OCI-LY3 (cell line): ENCODE results near the gene LMO7.

Experiments used
- H2AFZ ChIP-seq: fragments of 200-600, 300-600 bp; shearing (Covaris generic); 2 replicates; pipeline ENCODE4 v1.6.0; 2014; ENCODE audit warnings: antibody characterized with exemption, low read depth, low read length
- H3K27ac ChIP-seq: fragments of 200-600, 300-600 bp; sonication (generic); 2 replicates; pipeline ENCODE4 v1.5.1; 2014; ENCODE audit warnings: mild to moderate bottlenecking, low read length, moderate library complexity, mixed read lengths
- H3K27me3 ChIP-seq: fragments of 200-600, 300-600 bp; sonication (generic); 2 replicates; pipeline ENCODE4 v1.6.1; 2014; ENCODE audit warnings: low read depth, low read length, mixed read lengths
- H3K36me3 ChIP-seq: fragments of 200-600, 300-600 bp; sonication (generic); replicated peaks from 2 replicates; pipeline ENCODE3; 2014; ENCODE audit warnings: low read depth, low read length, mixed read lengths
- H3K4me1 ChIP-seq: fragments of 300-600, 200-600 bp; sonication (generic); 2 replicates; pipeline ENCODE4 v1.6.1; 2014; ENCODE audit warnings: low read length, mixed read lengths
- H3K4me2 ChIP-seq: fragments of 200-600, 300-600 bp; sonication (generic); 2 replicates; pipeline ENCODE4 v1.6.1; 2014; ENCODE audit warnings: low read length, mixed read lengths
- H3K4me3 ChIP-seq: fragments of 300-600, 200-600 bp; sonication (generic); 2 replicates; pipeline ENCODE4 v1.5.1; 2014; ENCODE audit warnings: antibody characterized with exemption, mild to moderate bottlenecking, low read length, moderate library complexity
- H3K79me2 ChIP-seq: fragments of 300-600, 200-600 bp; shearing (Covaris generic); 2 replicates; pipeline ENCODE4 v1.6.1; 2014; ENCODE audit warnings: mild to moderate bottlenecking, low read length, mixed read lengths
- H3K9ac ChIP-seq: fragments of 300-600, 200-600 bp; shearing (Covaris generic); 2 replicates; pipeline ENCODE4 v1.6.0; 2014; ENCODE audit warnings: mild to moderate bottlenecking, low read length, moderate library complexity
- H3K9me3 ChIP-seq: fragments of 200-600, 300-600 bp; shearing (Covaris generic); 2 replicates; pipeline ENCODE4 v1.6.1; 2014; ENCODE audit warnings: low read length, mixed read lengths; ENCODE audit not compliant: insufficient read depth
- H4K20me1 ChIP-seq: fragments of 200-600, 300-600 bp; sonication (generic); 2 replicates; pipeline ENCODE4 v1.6.1; 2016; ENCODE audit warnings: low read length, mixed read lengths; ENCODE audit not compliant: insufficient read depth
- EZH2phosphoT487 ChIP-seq: fragments of 200-600 bp; shearing (Covaris generic); IDR thresholded peaks from 2 replicates; pipeline ENCODE4 v1.6.1; 2018; ENCODE audit warnings: antibody characterized with exemption, mixed run types, low read depth
- TF ChIP-seq, protein P1 (sequence below): fragments of 200-600, 300-600 bp; sonication (generic); IDR thresholded peaks from 2 replicates; pipeline ENCODE4 v1.5.1; 2014; ENCODE audit warnings: antibody characterized with exemption, low read length, low read depth

The LMO7 gene

DNA sequence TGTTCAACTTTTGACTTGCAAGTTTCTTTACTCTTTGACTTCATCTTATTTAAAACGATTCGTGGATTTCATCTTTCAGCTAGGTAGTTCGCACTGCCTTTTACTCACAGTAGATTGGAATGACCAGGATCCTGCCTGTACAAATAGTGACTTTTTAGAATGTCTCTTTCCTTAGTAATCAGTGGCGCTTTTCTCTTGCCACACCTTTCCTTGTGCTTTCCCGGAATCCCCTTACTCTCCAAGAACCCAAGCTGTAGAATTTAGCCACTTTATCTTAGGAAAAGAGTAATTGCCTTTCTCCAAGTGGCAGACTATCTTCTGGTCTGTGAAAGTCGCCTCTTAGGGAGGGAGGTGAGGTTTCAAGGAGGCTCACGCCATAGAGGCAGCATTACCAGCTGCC is 123.4 kb downstream of the LMO7 start:
- Histone ChIP-seq H2AFZ (no peak overlapping the region), H3K9me3 (no peaks in the 10 kb centered on the region), H4K20me1 (no peaks in the 10 kb centered on the region), H3K4me2 (no peak overlapping the region), H3K27me3 (no peaks in the 10 kb centered on the region), H3K36me3 (no peaks in the 10 kb centered on the region), H3K4me1 (peaks cover 38% of the 10 kb centered on the region), H3K4me3 (no peak overlapping the region), H3K9ac (no peak overlapping the region), H3K79me2 (no peaks in the 10 kb centered on the region), H3K27ac (no peak overlapping the region)
- TF ChIP-seq, protein P1, sequence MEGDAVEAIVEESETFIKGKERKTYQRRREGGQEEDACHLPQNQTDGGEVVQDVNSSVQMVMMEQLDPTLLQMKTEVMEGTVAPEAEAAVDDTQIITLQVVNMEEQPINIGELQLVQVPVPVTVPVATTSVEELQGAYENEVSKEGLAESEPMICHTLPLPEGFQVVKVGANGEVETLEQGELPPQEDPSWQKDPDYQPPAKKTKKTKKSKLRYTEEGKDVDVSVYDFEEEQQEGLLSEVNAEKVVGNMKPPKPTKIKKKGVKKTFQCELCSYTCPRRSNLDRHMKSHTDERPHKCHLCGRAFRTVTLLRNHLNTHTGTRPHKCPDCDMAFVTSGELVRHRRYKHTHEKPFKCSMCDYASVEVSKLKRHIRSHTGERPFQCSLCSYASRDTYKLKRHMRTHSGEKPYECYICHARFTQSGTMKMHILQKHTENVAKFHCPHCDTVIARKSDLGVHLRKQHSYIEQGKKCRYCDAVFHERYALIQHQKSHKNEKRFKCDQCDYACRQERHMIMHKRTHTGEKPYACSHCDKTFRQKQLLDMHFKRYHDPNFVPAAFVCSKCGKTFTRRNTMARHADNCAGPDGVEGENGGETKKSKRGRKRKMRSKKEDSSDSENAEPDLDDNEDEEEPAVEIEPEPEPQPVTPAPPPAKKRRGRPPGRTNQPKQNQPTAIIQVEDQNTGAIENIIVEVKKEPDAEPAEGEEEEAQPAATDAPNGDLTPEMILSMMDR: no peak
- no peak for TF ChIP-seq EZH2phosphoT487

DNA sequence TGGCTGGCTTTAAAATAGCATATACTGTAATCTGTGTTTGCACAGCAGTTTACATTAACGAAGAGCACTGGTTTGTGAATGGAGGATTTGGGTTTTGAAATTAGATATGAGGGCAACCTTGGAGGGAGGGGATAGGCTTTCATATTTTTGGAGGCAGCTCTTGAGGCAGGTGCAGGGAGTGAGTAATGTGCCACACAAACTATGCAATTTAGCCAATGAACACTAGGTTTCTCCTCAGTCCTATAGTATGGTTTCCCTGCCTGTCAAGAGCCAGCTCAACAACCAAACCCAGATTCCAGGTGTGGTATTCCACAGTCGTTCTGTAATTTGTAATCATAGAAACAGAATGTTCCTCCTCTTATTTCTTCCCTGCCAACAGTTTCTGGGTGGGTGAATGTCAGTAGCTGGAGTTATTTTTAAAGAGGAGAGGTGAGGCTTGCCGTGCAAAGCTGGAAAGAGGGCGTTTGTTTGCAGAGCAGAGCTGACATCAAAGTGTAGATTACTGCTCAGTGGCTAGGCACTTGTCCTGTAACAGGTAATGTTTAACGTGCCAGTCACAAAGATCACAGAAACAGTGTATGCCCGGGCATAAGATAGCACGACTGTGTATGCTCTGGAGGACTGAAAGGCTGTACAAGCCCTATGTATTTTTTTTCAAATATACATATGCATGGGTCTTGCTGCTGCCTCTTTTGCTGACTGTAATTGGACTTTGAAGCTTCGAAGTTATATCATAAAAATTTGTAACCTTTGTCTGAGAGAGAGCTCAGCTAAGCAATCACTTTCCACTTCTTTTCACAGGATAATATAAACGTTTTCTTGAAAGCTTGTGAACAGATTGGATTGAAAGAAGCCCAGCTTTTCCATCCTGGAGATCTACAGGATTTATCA is 124.2 kb downstream of the LMO7 start:
- no peak overlapping the region for H3K27ac ChIP-seq
- H2AFZ ChIP-seq: peak overlapping the region; percentile 50; the same call in 1 of the 2 replicates
- H3K4me1 ChIP-seq: peaks cover 38% of the 10 kb centered on the region
- TF ChIP-seq, protein P1: no peak
- TF ChIP-seq EZH2phosphoT487: no peak
- H3K4me2 ChIP-seq: peak overlapping the region; percentile 82
- 0 out of 2 replicates have a peak overlapping the region, but pooled peaks have one; percentile 42 for H3K9ac ChIP-seq
- no peaks in the 10 kb centered on the region for H3K79me2 ChIP-seq
- no peaks in the 10 kb centered on the region for H3K9me3 ChIP-seq
- peak overlapping the region; percentile 20 for H3K4me3 ChIP-seq
- H3K27me3 ChIP-seq: no peaks in the 10 kb centered on the region
- H3K36me3 ChIP-seq: no peaks in the 10 kb centered on the region
- no peaks in the 10 kb centered on the region for H4K20me1 ChIP-seq

DNA sequence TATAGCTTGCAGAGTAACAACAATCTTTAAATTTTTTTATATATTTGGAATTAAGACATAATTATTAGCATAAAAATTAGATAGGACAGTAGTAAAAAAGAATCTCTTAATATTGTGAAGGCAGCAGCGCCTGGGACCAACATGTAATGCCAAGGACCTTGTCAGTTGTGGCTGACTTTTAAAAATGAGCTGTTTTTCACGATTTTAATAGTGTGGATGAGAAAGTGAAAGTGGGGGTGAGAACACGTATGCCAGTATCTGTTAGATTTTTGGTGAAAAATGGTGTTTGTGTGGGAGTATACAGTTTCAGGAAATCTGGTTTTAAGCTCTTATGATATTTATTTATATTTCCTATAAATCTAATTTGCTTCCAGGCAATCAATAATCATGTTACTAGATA is 125.2 kb downstream of the LMO7 start:
- peak overlapping the region; percentile 79; the same call in 1 of the 2 replicates for H3K27ac ChIP-seq
- TF ChIP-seq, protein P1: no peak
- no peak for TF ChIP-seq EZH2phosphoT487
- H3K4me3 ChIP-seq: peak overlapping the region; percentile 55
- H4K20me1 ChIP-seq: no peaks in the 10 kb centered on the region
- H3K9ac ChIP-seq: peak overlapping the region; percentile 42
- H3K79me2 ChIP-seq: no peaks in the 10 kb centered on the region
- H3K27me3 ChIP-seq: no peaks in the 10 kb centered on the region
- H3K36me3 ChIP-seq: no peaks in the 10 kb centered on the region
- H3K9me3 ChIP-seq: no peaks in the 10 kb centered on the region
- H3K4me2 ChIP-seq: peak overlapping the region; percentile 82
- peak overlapping the region; percentile 42; the same call in 1 of the 2 replicates for H2AFZ ChIP-seq
- peaks cover 43% of the 10 kb centered on the region for H3K4me1 ChIP-seq

DNA sequence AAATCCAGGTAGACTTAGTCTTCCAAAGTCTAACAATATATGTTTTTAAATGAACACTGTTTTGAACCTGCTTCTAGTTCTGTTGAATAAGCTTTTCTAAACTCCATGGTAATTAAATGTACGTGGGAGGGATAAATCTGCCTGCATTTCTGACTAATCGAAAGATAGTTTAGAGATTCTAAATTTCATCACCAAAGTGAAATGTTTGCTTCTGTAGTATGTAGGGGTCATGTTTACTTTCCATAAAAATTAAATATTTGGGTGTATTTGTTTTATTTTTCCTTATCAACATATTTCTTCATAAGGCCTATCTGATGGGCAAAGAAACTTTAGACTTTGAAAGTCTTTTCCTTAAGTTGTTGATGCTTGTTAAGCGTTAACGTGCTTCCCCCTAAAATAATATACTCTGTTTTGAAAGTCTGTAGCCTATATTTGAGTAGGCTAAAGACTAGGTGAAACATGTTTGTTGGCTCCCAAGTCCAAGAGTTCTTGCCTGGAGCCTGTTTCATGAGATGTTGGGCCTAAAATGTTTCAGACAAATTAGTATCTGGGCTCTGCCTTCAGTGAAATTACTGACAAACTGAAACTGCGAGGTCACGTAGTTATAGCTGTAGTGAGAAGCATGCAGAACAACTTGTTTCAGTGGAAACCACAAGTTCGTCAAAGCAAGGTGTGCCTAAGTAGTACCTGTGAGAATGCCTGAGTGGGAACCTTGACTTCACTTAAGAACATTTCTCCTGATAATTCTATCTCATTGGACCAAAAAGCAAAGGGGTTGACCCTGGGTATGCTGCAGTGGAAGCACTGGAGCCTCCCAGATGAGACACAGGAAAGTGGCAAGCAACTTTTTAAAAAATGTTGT is 126.2 kb downstream of the LMO7 start:
- Histone ChIP-seq H3K27ac (peak overlapping the region; percentile 79), H4K20me1 (no peaks in the 10 kb centered on the region)

More for the DNA sequence above, 126.2 kb downstream of the LMO7 start:
- no peaks in the 10 kb centered on the region for H3K79me2 ChIP-seq
- peak overlapping the region; percentile 42 for H3K9ac ChIP-seq
- no peaks in the 10 kb centered on the region for H3K36me3 ChIP-seq
- peak overlapping the region; percentile 82 for H3K4me2 ChIP-seq
- TF ChIP-seq, protein P1: no peak
- no peak for TF ChIP-seq EZH2phosphoT487
- peak overlapping the region; percentile 55 for H3K4me3 ChIP-seq
- H2AFZ ChIP-seq: peak overlapping the region; percentile 76
- H3K4me1 ChIP-seq: peaks cover 50% of the 10 kb centered on the region
- H3K27me3 ChIP-seq: no peaks in the 10 kb centered on the region
- H3K9me3 ChIP-seq: no peaks in the 10 kb centered on the region
